NCI-H1436 (cell line): Measurements from ENCODE around the gene MOSMO.
"Not testable (repeated sequence)": the region's sequence is repeated elsewhere in the genome, so short reads cannot be mapped to it uniquely, and the experiment has no call there.

ENCODE experiments used
- DNase-seq: peaks from one replicate; lab custom pipeline; 2025; lab: John Stamatoyannopoulos, UW

MOSMO gene

DNA sequence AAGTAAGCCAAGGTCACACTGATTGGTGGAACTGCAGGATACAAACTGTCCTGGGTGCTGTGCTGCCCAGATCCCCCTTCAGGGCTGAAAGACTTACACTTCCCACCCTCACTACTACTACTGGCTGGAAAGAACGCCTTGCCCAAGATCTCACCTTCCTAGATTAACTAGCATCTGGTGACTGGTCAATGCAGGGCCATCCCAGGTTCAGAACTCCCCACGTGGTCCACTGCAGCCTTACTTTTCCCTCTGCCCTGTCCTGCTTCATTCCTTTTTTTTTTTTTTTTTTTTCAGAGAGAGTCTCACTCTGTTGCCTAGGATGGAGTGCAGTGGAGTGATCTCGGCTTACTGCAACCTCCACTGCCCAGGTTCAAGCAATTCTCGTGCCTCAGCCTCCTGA, 4.7 kb upstream of the MOSMO start:
- DNase-seq: no peak

DNA sequence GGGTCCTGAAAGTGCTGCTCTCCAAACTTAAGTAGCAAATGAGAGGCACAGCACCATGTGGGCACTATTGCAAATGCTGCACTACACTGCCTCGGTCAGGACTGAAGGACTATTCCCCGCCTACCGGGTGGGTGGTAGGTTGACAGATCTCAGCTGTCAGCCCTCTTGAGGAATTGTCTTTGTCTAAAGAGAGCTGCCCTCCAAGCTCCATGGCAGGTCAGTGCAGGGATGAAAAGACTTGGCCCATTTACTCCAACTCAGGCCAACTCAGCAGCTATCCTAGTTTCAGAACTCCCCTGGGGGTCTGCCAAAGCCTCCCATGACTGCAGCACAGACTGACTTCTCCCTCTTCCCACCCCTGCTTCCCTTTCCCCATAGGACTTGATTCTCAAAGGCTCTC, 3.6 kb upstream of the MOSMO start:
- no peak for DNase-seq

DNA sequence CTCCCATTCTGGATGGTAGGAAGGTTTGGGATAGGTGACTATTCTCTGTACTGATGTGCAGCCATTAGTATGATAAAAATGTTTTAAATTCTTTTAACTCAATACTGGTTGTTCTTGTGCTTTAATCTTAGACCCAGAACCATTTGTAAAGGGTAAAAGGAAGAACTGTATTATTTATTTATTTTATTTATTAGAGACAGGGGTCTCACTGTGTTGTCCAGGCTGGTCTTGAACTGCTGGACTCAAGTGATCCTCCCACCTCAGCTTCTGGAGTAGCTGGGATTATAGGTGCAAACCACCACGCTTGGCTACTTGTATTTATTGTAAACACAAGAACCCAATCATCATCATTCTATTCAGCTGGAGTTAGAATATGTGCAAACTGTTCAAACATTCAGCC, 2.2 kb upstream of the MOSMO start:
- DNase-seq: no peak

GRCh38 chr16:22006636-22007035, 1.3 kb upstream of the MOSMO start:
- no peak for DNase-seq

GRCh38 chr16:22007159-22007508, 777 bp upstream of the MOSMO start:
- no peak for DNase-seq

- DNase-seq: no peak
These were observed 526 bp downstream of the MOSMO start for GRCh38 chr16:22008215-22009059.

DNA sequence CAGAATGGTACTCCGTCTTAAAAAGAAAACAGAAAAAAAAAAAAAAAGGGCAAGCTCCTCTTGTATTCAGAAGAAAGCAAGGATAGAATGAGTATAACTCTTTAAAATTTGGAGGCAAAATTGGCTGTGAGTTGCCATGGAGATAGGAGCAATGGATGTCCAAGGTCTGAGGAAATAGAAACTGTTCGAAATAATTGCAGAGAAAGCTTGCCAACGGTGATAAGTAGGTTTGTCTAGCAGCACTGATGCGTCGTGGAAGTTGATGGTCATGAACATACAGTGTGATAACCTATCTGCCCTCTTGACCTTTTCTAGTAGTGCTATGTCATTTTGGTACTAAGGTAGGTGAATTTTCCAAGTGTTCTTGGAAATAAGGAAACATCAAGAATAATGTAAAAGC, 3.0 kb downstream of the MOSMO start:
- DNase-seq: no peak

- no peak for DNase-seq
These were observed 4.3 kb downstream of the MOSMO start for GRCh38 chr16:22012241-22012640.

DNA sequence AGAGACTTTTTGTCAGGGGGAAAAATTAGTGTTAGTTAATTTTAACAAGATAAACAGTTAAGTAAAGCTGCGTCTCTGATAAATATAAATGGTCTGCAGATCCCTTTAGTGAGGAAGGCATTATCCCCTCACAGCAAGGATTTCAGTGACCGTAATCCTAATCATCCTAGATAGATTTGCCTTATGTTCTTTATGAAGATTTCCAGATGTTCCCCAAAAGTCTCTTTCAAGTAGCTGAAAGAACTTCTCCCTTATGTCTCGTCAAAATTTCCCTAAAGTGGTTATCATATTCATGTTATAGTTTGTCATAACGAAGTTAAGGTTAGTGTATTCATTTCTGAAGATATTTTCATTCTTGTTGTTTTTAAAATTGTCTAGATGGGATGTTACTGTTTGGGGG, 5.6 kb downstream of the MOSMO start:
- no peak for DNase-seq

GRCh38 chr16:22014271-22014873, 6.5 kb downstream of the MOSMO start:
- DNase-seq: no peak

DNA sequence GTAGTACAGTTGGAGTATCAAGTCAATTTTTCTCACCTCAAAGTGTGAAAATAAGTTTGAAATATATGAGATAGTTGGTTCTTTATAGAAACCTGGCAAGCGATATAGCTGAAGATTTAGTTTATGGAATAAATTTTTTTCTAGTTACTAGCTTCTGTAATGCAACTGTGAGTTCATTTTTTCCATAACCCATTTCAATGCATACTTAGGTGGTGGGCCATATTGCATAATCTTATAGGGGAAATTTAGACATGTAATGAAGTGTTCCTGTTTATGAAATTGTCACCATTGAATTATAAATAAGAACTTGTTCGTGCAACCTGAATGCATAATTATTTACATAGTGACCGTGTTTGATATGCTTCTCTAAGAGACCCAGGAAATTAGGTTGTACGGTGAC, 9.0 kb downstream of the MOSMO start:
- DNase-seq: no peak

GRCh38 chr16:22018559-22018958, 10.6 kb downstream of the MOSMO start:
- no peak for DNase-seq

- no peak for DNase-seq
These were observed 14.2 kb downstream of the MOSMO start for GRCh38 chr16:22022151-22022550.

DNA sequence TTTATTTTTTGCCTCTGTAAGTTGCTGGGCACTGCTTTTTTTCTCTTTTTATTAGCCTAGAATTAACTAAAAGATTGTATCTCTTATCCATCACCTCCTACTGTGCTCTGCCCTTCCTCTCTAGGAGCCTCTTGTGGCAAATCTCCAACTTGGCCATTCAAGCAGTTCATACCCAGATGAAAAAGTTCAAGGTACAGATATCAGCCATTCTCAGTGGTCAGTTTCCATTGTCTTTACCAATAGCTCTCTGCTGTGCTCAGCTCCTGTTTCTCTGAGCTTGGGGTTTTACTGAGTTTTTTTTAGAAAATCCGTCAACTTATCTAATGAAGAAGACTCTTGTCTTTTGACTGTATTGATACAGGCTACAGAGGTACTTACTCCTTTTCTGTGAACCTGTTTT, 15.6 kb downstream of the MOSMO start:
- no peak for DNase-seq

DNA sequence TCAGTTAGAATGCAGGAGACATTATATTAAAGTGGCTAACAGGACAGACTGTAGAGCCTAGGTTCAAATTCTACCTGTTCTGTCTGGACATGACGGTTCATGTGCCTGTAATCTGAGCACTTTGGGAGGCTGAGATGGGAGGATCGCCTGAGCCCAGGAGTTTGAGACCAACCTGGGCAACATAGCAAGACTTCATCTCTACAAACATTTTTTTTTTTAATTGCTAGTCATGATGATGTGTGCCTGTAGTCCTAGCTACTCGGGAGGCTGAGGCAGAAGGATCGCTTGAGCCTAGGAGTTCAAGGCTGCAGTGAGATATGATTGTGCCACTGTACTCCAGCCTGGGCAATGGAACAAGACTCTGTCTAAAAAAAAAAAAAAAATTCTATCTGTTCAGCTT, 16.9 kb downstream of the MOSMO start:
- not testable (repeated sequence) for DNase-seq

GRCh38 chr16:22027633-22028032, 19.7 kb downstream of the MOSMO start:
- DNase-seq: no peak

- DNase-seq: no peak
These were observed 21.7 kb downstream of the MOSMO start for GRCh38 chr16:22029632-22030031.

DNA sequence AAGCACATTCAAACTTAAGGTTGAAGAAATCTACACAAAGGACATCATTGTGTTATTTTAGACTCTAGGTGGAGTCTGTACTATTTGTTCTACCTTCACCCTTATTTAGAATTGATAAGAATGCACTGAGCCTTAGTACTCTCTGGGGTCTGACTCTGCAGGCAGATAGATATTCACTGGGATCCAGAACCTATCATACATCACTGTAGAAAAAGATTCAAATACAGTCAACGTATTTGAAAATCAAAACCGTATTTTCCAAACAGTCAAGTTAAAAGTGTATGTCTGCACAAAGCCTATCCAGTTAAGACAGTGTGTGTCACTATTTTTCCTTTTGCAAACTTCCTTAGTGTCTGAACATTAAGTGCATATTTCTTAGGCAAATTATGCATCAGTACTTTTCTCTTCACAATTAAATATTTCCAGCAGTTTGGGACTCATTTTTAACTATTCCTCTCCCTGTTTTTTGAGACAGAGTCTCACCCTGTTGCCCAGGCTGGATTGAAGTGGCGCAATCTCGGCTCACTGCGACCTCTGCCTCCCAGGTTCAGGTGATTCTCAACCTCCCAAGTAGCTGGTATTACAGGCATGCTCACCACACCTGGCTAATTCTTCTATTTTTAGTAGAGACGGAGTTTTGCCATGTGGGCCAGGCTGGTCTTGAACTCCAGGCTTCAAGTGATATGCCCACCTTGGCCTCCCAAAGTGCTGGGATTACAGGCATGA, 22.3 kb downstream of the MOSMO start:
- no peak for DNase-seq

DNA sequence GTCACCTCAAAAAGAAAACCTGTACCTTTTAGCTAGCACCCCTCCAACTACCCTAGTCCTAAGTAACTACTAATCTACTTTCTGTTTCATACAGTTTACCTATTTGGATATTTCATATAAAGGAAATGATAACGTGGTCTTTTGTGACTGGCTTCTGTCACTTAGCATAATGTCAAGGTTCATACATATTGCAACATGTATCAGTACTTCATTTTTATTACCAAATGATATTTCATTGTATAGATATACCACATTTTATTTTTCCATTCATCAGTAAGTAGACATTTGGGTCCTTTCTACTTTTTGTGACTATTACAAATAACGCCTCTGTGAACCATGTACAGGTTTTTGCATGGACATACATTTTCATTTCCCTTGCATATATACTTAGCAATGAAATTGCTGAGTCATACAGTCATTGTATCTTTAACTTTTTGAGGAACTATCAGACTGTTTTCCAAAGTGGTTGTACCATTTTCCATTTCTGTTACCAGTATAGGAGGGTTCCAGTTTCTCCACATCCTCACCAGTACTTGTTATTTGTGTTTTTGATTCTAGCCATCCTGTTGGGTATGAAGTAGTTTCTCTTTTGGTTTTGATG, 23.7 kb downstream of the MOSMO start:
- DNase-seq: no peak

- DNase-seq: no peak
These were observed 26.6 kb downstream of the MOSMO start for GRCh38 chr16:22034503-22034902.

GRCh38 chr16:22035153-22035552, 27.2 kb downstream of the MOSMO start:
- no peak for DNase-seq

DNA sequence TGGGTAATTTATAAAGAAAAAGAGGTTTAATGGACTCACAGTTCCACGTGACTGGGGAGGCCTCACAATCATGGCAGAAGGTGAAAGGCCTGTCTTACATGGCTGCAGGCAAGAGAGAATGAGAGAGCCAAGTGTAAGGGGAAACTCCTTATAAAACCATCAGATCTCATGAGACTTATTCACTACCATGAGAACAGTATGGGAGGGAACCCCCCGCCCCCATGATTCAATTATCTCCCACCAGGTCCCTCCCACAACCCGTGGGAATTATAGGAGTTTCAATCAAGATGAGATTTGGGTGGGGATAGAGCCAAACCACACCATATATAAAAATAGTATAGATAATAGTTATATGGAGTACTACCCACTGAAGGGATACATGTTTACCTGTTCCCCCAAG, 36.0 kb downstream of the MOSMO start:
- not testable (repeated sequence) for DNase-seq

DNA sequence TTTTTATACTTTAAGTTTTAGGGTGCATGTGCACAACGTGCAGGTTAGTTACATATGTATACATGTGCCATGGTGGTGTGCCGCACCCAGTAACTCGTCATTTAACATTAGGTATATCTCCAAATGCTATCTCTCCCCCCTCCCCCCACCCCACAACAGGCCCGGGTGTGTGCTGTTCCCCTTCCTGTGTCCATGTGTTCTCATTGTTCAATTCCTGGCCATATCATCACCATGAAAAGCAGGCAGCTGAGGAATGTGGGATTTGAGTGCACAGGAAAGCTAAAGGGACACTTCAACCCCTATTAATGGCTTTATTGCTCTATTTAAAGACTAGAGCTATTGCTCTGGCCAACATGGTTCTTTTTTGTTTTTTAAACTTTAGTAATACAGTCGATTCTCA, 38.0 kb downstream of the MOSMO start:
- DNase-seq: not testable (repeated sequence)
